Measurements from ENCODE around the gene OR2T12. TPM values are rescaled to one million over a fixed set of nuclear protein-coding genes. Genes with fewer than 3 reads are reported as not detected.

The OR2T12 gene
- total RNA-seq, 2 experiments from 2014 or later, result not detected

Other genes with a start within 250 kb of the OR2T12 start
- not detected for gene OR2L13, start 208.2 kb downstream of the OR2T12 start, total RNA-seq
- not detected for gene OR2M5, start 158.3 kb downstream of the OR2T12 start, total RNA-seq
- not detected for gene OR2M2, start 128.6 kb downstream of the OR2T12 start, total RNA-seq
- not detected for gene OR2M3, start 106.2 kb downstream of the OR2T12 start, total RNA-seq
- gene OR2M4, start 72.0 kb downstream of the OR2T12 start, total RNA-seq, result not detected
- not detected for gene OR2T33, start 25.4 kb downstream of the OR2T12 start, total RNA-seq
- gene OR2M7, start 21.1 kb upstream of the OR2T12 start, total RNA-seq, result not detected
- gene OR14C36, start 45.4 kb upstream of the OR2T12 start, total RNA-seq, result not detected
- gene OR2T4, start 58.2 kb upstream of the OR2T12 start, total RNA-seq, result not detected
- gene OR2T6, start 72.3 kb upstream of the OR2T12 start, total RNA-seq, result not detected
- not detected for gene OR2T1, start 99.6 kb upstream of the OR2T12 start, total RNA-seq
- gene OR2T2, start 142.2 kb upstream of the OR2T12 start, total RNA-seq, result not detected
- gene OR2T3, start 169.9 kb upstream of the OR2T12 start, total RNA-seq, result not detected
- gene OR2T5, start 185.2 kb upstream of the OR2T12 start, total RNA-seq, result not detected
- not detected for gene OR2G6, start 204.6 kb upstream of the OR2T12 start, total RNA-seq

Data from activated naive CD8-positive, alpha-beta T cell treated with anti-CD3 and anti-CD28 coated beads for 36 hours (primary cell).